ENCODE measurements around the gene DSC2.
"Not testable (repeated sequence)": the region's sequence is repeated elsewhere in the genome, so short reads cannot be mapped to it uniquely, and the experiment has no call there.

Gene DSC2

DNA sequence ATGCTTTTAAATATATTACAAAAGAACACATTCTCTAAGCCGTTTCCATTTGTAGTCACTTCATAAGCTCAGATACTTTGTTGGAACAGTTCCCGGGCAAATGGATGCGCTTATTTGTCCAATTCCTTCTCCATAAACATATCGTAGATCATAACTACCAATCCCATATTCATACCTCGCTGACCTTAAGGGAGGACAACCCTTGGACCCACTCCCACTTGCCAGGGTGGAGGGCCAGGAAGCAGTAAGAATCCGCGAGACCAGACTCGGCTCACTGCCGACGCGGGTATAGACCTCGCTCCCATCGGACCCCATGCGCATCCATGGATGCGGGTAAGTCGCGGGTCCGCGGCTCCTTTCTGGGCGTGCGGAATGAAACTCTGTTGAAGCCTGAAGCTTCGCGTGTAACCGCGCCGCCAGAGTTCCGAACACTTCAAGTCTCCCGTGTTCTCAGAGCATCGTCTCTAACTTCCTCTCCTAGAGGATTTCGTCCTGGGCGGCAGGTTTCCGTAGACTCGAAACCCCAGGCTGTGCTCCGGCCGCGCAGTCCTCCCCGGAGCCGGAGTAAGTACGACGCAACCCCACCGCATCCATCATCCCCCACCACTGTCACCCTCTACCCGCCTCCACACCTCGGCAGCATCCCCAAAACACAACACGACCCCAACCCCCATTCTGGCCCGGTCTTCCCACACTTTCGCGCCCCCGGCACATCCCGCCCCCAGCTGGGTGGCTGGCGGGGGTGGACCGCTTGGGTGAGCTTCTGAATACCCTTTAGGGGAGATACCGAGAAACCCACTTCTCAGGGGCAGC, 60.7 kb downstream of the DSC2 start:
- TF ChIP-seq CSRNP3 (CRISPR knock-in tag; IDR thresholded peaks at IDR 0.05) (no peak), ZC3H10 (CRISPR knock-in tag; IDR thresholded peaks at IDR 0.05) (no peak), SNAI2 (CRISPR knock-in tag; IDR thresholded peaks at IDR 0.05) (no peak), ZNF8 (CRISPR knock-in tag; IDR thresholded peaks at IDR 0.05) (no peak)
- TF ChIP-seq, protein P1, sequence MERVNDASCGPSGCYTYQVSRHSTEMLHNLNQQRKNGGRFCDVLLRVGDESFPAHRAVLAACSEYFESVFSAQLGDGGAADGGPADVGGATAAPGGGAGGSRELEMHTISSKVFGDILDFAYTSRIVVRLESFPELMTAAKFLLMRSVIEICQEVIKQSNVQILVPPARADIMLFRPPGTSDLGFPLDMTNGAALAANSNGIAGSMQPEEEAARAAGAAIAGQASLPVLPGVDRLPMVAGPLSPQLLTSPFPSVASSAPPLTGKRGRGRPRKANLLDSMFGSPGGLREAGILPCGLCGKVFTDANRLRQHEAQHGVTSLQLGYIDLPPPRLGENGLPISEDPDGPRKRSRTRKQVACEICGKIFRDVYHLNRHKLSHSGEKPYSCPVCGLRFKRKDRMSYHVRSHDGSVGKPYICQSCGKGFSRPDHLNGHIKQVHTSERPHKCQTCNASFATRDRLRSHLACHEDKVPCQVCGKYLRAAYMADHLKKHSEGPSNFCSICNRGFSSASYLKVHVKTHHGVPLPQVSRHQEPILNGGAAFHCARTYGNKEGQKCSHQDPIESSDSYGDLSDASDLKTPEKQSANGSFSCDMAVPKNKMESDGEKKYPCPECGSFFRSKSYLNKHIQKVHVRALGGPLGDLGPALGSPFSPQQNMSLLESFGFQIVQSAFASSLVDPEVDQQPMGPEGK (CRISPR knock-in tag; IDR thresholded peaks at IDR 0.05; ENCODE audit: borderline replicate concordance), result no peak
- no peak for ATAC-seq

- ATAC-seq, result no peak
- no peak for TF ChIP-seq POU6F1 (CRISPR knock-in tag; IDR thresholded peaks at IDR 0.05; ENCODE audit: borderline replicate concordance, low read depth)
- no peak for TF ChIP-seq TCF4 (CRISPR knock-in tag; IDR thresholded peaks at IDR 0.05; ENCODE audit: borderline replicate concordance)
- no peak for TF ChIP-seq GLIS3 (CRISPR knock-in tag; IDR thresholded peaks at IDR 0.05)
- no peak for TF ChIP-seq SNAI2 (CRISPR knock-in tag; IDR thresholded peaks at IDR 0.05)
- no peak for TF ChIP-seq ZNF8 (CRISPR knock-in tag; IDR thresholded peaks at IDR 0.05)
- no peak for TF ChIP-seq PPARA (CRISPR knock-in tag; IDR thresholded peaks at IDR 0.05; ENCODE audit: borderline replicate concordance)
- TF ChIP-seq ZFP3 (CRISPR knock-in tag; IDR thresholded peaks at IDR 0.05), result no peak
- no peak for TF ChIP-seq TOX (CRISPR knock-in tag; IDR thresholded peaks at IDR 0.05; ENCODE audit: borderline replicate concordance)
- TF ChIP-seq ISL1 (CRISPR knock-in tag; IDR thresholded peaks at IDR 0.05), result no peak
- no peak for TF ChIP-seq ZNF70 (CRISPR knock-in tag; IDR thresholded peaks at IDR 0.05)
- no peak for TF ChIP-seq ESRRG (CRISPR knock-in tag; IDR thresholded peaks at IDR 0.05)
- TF ChIP-seq, protein P2, sequence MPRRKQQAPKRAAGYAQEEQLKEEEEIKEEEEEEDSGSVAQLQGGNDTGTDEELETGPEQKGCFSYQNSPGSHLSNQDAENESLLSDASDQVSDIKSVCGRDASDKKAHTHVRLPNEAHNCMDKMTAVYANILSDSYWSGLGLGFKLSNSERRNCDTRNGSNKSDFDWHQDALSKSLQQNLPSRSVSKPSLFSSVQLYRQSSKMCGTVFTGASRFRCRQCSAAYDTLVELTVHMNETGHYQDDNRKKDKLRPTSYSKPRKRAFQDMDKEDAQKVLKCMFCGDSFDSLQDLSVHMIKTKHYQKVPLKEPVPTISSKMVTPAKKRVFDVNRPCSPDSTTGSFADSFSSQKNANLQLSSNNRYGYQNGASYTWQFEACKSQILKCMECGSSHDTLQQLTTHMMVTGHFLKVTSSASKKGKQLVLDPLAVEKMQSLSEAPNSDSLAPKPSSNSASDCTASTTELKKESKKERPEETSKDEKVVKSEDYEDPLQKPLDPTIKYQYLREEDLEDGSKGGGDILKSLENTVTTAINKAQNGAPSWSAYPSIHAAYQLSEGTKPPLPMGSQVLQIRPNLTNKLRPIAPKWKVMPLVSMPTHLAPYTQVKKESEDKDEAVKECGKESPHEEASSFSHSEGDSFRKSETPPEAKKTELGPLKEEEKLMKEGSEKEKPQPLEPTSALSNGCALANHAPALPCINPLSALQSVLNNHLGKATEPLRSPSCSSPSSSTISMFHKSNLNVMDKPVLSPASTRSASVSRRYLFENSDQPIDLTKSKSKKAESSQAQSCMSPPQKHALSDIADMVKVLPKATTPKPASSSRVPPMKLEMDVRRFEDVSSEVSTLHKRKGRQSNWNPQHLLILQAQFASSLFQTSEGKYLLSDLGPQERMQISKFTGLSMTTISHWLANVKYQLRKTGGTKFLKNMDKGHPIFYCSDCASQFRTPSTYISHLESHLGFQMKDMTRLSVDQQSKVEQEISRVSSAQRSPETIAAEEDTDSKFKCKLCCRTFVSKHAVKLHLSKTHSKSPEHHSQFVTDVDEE (CRISPR knock-in tag; IDR thresholded peaks at IDR 0.05), result no peak
- TF ChIP-seq, protein P1 (CRISPR knock-in tag; IDR thresholded peaks at IDR 0.05; ENCODE audit: borderline replicate concordance), result no peak
These were observed 61.4 kb downstream of the DSC2 start for GRCh38 chr18:31040686-31041270.

DNA sequence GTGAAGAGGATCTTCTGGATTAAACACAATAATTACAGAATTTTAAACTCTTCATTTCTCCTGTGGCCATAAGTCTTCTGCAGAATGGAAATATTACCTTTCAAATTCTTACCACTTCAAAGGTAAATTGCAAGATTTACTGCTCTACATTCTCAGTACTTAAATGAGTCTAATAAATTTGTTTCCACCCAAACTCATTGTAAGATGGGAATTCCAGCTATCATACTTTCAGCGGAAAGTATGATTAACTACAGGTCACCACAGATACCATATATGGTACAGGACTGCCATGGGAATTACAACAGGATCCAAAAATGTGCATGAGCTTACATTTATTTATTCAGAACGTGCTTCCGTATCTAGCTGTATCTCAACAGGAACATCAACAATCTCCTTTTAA, 62.8 kb downstream of the DSC2 start:
- ATAC-seq, result no peak
- TF ChIP-seq GLIS3 (CRISPR knock-in tag; IDR thresholded peaks at IDR 0.05) (no peak), RARB (CRISPR knock-in tag; IDR thresholded peaks at IDR 0.05) (no peak), TCF4 (CRISPR knock-in tag; IDR thresholded peaks at IDR 0.05; ENCODE audit: borderline replicate concordance) (no peak), BACH2 (CRISPR knock-in tag; IDR thresholded peaks at IDR 0.05; ENCODE audit: borderline replicate concordance) (no peak), ZNF8 (CRISPR knock-in tag; IDR thresholded peaks at IDR 0.05) (no peak), ZNF70 (CRISPR knock-in tag; IDR thresholded peaks at IDR 0.05) (no peak), ZNF565 (CRISPR knock-in tag; conservative IDR thresholded peaks at IDR 0.05; ENCODE audit: low read depth) (no peak), ZC3H10 (CRISPR knock-in tag; IDR thresholded peaks at IDR 0.05) (no peak), CSRNP3 (CRISPR knock-in tag; IDR thresholded peaks at IDR 0.05) (no peak)

DNA sequence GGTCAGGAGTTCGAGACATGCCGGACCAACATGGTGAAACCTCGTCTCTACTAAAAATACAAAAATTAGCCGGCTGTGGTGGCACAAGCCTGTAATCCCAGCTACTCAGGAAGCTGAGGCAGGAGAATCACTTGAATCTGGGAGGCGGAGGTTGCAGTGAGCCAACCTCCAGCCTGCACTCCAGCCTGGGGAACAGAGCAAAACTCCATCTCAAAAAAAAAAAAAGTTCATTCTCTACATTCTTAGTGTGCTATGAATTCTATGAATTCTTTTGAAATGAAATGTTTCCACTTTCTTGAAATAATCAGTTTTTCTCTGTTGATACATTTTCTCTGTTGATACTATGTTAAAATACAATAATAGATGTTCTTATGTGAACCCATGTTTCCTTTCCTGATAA, 64.5 kb downstream of the DSC2 start:
- not testable (repeated sequence) for ATAC-seq

All from SK-N-SH treated with all-trans-retinoic acid at 6 μM for 48 hours (cell line).